Trophoblast cell (in vitro differentiated cells and primary cell): Measurements from ENCODE around the gene HDAC9.
"Not testable (repeated sequence)": the region's sequence is repeated elsewhere in the genome, so short reads cannot be mapped to it uniquely, and the experiment has no call there.

Experiments
- DNase-seq, 2 donors: peaks; one replicate each; pipeline ENCODE4 v3.0.0-alpha.2; 2016
- H2AFZ ChIP-seq: 2 replicates; pipeline ENCODE4 v1.6.1; 2013; ENCODE audit warnings: low read length, moderate library complexity, mild to moderate bottlenecking; ENCODE audit not compliant: insufficient read depth, poor library complexity
- H2AK5ac ChIP-seq: 2 replicates; pipeline ENCODE4 v1.6.1; 2013; ENCODE audit warnings: mild to moderate bottlenecking, low read length
- H2BK120ac ChIP-seq: 2 replicates; pipeline ENCODE4 v1.6.1; 2013; ENCODE audit warnings: low read length, mild to moderate bottlenecking, moderate library complexity; ENCODE audit not compliant: insufficient read depth, poor library complexity
- H2BK12ac ChIP-seq: 2 replicates; pipeline ENCODE4 v1.6.1; 2013; ENCODE audit warnings: mild to moderate bottlenecking, low read length, moderate library complexity
- H2BK5ac ChIP-seq: 2 replicates; pipeline ENCODE4 v1.6.1; 2013; ENCODE audit warnings: low read length, low read depth, moderate library complexity, mild to moderate bottlenecking; ENCODE audit not compliant: poor library complexity
- H3K14ac ChIP-seq: 2 replicates; pipeline ENCODE4 v1.6.1; 2013; ENCODE audit warnings: mild to moderate bottlenecking, low read length
- H3K18ac ChIP-seq: 2 replicates; pipeline ENCODE4 v1.6.1; 2013; ENCODE audit warnings: mild to moderate bottlenecking, low read length
- H3K23ac ChIP-seq: 2 replicates; pipeline ENCODE4 v1.6.1; 2013; ENCODE audit warnings: low read length
- H3K27ac ChIP-seq: 2 replicates; pipeline ENCODE4 v1.5.1; 2013; ENCODE audit warnings: low read depth, mild to moderate bottlenecking, inconsistent platforms, low read length, moderate library complexity
- H3K27me3 ChIP-seq: 2 replicates; pipeline ENCODE4 v1.6.1; 2013; ENCODE audit warnings: inconsistent platforms, mild to moderate bottlenecking, low read length, moderate library complexity; ENCODE audit not compliant: insufficient read depth
- H3K36me3 ChIP-seq, 2 experiments: 1 replicate in 1 of 2; 2 replicates in 1 of 2; pipeline ENCODE4 v1.6.1; 2013; ENCODE audit warnings: low read length in 2 of 2, mild to moderate bottlenecking in 2 of 2, moderate library complexity in 1 of 2; ENCODE audit not compliant: insufficient read depth in 2 of 2, control insufficient read depth in 1 of 2
- H3K4ac ChIP-seq: 2 replicates; pipeline ENCODE4 v1.6.1; 2013; ENCODE audit warnings: low read depth, mild to moderate bottlenecking, low read length, moderate library complexity
- H3K4me1 ChIP-seq, 2 experiments: 1 replicate in 1 of 2; 2 replicates in 1 of 2; pipeline ENCODE4 v1.6.1; 2013; ENCODE audit warnings: low read length in 2 of 2, mild to moderate bottlenecking in 2 of 2, moderate library complexity in 1 of 2; ENCODE audit not compliant: insufficient read depth in 2 of 2, control insufficient read depth in 1 of 2
- H3K4me2 ChIP-seq: 2 replicates; pipeline ENCODE4 v1.6.1; 2013; ENCODE audit warnings: inconsistent platforms, mild to moderate bottlenecking, low read length, moderate library complexity
- H3K4me3 ChIP-seq: 2 replicates; pipeline ENCODE4 v1.5.1; 2013; ENCODE audit warnings: mild to moderate bottlenecking, low read depth, low read length, inconsistent platforms
- H3K79me1 ChIP-seq: one replicate; pipeline ENCODE4 v1.6.1; 2013; ENCODE audit warnings: low read length
- H3K79me2 ChIP-seq: 2 replicates; pipeline ENCODE4 v1.6.1; 2013; ENCODE audit warnings: low read length, mild to moderate bottlenecking; ENCODE audit not compliant: control insufficient read depth, insufficient read depth, poor library complexity
- H3K9ac ChIP-seq: 2 replicates; pipeline ENCODE4 v1.6.1; 2013; ENCODE audit warnings: mild to moderate bottlenecking, low read length
- H3K9me3 ChIP-seq: 2 replicates; pipeline ENCODE4 v1.6.1; 2013; ENCODE audit warnings: low read depth, mild to moderate bottlenecking, control low read depth, inconsistent platforms, low read length; ENCODE audit not compliant: insufficient read depth
- H4K12ac ChIP-seq: 2 replicates; pipeline ENCODE4 v1.6.1; 2013; ENCODE audit warnings: low read depth, mild to moderate bottlenecking, low read length, moderate library complexity
- H4K8ac ChIP-seq: 2 replicates; pipeline ENCODE4 v1.6.1; 2013; ENCODE audit warnings: low read depth, mild to moderate bottlenecking, low read length, moderate library complexity
- H4K91ac ChIP-seq: one replicate; pipeline ENCODE4 v1.6.1; 2013; ENCODE audit warnings: low read depth, mild to moderate bottlenecking, low read length, moderate library complexity
- WGBS: extraction: QIAGEN DNeasy Blood & Tissue Kit; methylation state at CpG from one replicate; pipeline ENCODE4 v1.1.7; 2013; ENCODE audit warnings: missing lambda C conversion rate; ENCODE audit not compliant: insufficient read length, insufficient coverage; ENCODE audit errors: extremely low coverage; 5-methylcytosine and 5-hydroxymethylcytosine counted together

Gene HDAC9

DNA sequence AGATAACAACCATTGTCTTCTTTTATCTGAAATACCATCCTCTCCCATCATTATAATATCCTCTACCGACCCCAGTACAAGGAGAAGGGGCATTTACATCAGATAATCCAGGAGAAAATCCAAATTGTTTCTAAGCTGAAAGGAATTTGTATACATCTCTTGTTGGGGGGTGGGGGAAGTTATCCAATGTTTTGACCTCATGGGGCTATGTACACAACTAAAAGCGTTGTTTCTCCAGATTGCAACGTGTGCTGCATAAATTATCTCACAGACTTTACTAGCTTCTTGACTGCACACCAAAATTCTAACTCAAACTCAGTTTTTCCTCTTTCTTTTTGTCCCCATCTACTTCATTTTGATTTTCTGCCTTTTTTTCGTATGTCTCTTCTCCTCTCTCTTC is 465.2 kb downstream of the HDAC9 start:
- Histone ChIP-seq H3K23ac (no peak overlapping the region), H3K18ac (no peak overlapping the region), H3K27me3 (no peaks in the 10 kb centered on the region), H4K12ac (no peak overlapping the region), H3K27ac (no peak overlapping the region), H4K8ac (no peak overlapping the region), H2BK12ac (no peak overlapping the region), H3K79me2 (no peaks in the 10 kb centered on the region), H3K9me3 (no peaks in the 10 kb centered on the region), H3K14ac (no peak overlapping the region), H3K4me3 (no peak overlapping the region), H3K4me2 (no peak overlapping the region), H3K36me3 (no peaks in the 10 kb centered on the region), H3K4ac (no peak overlapping the region), H2AK5ac (no peak overlapping the region), H3K79me1 (no peaks in the 10 kb centered on the region), H2BK5ac (no peak overlapping the region), H4K91ac (no peak overlapping the region), H3K4me1 (no peaks in the 10 kb centered on the region), H2BK120ac (no peak overlapping the region), H2AFZ (no peak overlapping the region), H3K9ac (no peak overlapping the region)
- no peak for DNase-seq
- no CpG with 5 or more reads among the region's 4 CpGs for WGBS

DNA sequence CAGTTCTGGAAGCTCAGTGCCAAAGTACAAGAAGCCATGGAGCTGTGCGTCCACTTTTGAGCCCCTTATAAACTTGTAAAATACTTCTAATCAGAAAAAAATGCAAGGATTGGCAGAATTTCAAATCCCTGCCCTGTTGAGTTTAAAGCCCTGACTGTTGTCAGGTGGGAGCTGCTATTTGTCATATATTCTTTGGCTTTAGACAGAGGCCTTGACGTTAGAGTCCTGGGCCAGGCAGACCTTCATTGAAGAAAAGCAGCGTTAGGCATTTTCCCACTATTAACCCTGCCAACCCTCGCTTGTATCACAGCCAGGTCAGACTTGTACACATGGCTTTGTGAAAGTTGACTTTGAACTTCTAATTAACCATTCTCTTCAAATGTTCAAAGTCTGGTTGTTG is 466.5 kb downstream of the HDAC9 start:
- Histone ChIP-seq H3K27me3 (no peaks in the 10 kb centered on the region), H2BK120ac (no peak overlapping the region), H3K4ac (no peak overlapping the region), H3K9me3 (no peaks in the 10 kb centered on the region), H3K4me3 (no peak overlapping the region), H3K18ac (no peak overlapping the region), H2BK12ac (no peak overlapping the region), H2BK5ac (no peak overlapping the region), H3K27ac (no peak overlapping the region), H3K36me3 (no peaks in the 10 kb centered on the region), H4K12ac (no peak overlapping the region), H3K23ac (no peak overlapping the region), H3K79me2 (no peaks in the 10 kb centered on the region), H3K9ac (no peak overlapping the region), H3K4me2 (no peak overlapping the region), H2AK5ac (no peak overlapping the region), H3K79me1 (no peaks in the 10 kb centered on the region), H2AFZ (no peak overlapping the region), H3K4me1 (no peaks in the 10 kb centered on the region), H4K91ac (no peak overlapping the region), H4K8ac (no peak overlapping the region), H3K14ac (no peak overlapping the region)
- no peak for DNase-seq
- WGBS = no CpG with 5 or more reads among the region's 4 CpGs

DNA sequence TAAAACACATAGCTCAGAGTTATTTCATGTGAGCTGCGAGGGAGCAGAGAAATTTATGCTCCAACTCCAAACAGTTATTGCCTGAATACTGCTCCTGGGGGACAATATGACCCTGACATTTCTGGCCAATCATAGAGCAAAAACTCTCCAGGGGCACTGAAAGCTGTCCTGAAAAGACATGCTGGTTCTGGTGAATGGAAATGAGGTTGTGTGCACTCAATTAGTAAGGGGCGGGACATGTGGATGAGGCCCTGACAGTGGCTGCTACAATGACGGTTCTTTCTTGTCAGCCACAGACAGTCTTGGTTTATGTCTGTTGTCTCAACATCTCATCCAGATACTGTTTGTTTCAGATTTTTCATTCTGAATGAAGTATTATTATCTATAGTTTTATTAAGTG is 470.1 kb downstream of the HDAC9 start:
- no peaks in the 10 kb centered on the region for H3K27me3 ChIP-seq
- no peak overlapping the region for H2AFZ ChIP-seq
- H3K18ac ChIP-seq = no peak overlapping the region
- H3K9me3 ChIP-seq = no peaks in the 10 kb centered on the region
- H3K4me1 ChIP-seq = no peaks in the 10 kb centered on the region
- H4K12ac ChIP-seq = no peak overlapping the region
- H3K23ac ChIP-seq = no peak overlapping the region
- no peak overlapping the region for H2AK5ac ChIP-seq
- no peak for DNase-seq
- H3K79me1 ChIP-seq = no peaks in the 10 kb centered on the region
- no peaks in the 10 kb centered on the region for H3K79me2 ChIP-seq
- no peak overlapping the region for H4K8ac ChIP-seq
- H4K91ac ChIP-seq = no peak overlapping the region
- no peak overlapping the region for H3K27ac ChIP-seq
- no peak overlapping the region for H3K4ac ChIP-seq
- WGBS = no CpG with 5 or more reads among the region's 3 CpGs
- no peak overlapping the region for H3K9ac ChIP-seq
- H3K4me2 ChIP-seq = no peak overlapping the region
- H3K36me3 ChIP-seq = no peaks in the 10 kb centered on the region
- no peak overlapping the region for H3K4me3 ChIP-seq
- no peak overlapping the region for H2BK12ac ChIP-seq
- H3K14ac ChIP-seq = no peak overlapping the region
- no peak overlapping the region for H2BK120ac ChIP-seq
- no peak overlapping the region for H2BK5ac ChIP-seq

DNA sequence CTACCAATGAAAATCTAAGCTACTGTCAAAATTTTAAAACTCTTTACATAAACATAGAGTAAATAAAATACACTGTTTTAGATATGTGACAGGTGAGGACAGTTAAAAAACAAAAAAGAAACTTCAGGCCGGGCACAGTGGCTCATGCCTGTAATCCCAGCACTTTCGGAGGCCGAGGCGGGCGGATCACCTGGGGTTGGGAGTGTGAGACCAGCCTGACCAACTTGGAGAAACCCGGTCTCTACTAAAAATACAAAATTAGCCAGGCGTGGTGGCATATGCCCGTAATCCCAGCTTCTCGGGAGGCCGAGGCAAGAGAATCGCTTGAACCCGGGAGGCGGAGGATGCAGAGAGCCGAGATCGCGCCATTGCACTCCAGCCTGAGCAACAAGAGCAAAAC is 472.2 kb downstream of the HDAC9 start:
- not testable (repeated sequence) for H2AFZ ChIP-seq, H2BK5ac ChIP-seq, H3K4ac ChIP-seq, H3K9ac ChIP-seq, H3K14ac ChIP-seq, H3K79me1 ChIP-seq, H3K4me3 ChIP-seq, H3K27ac ChIP-seq, DNase-seq, H3K27me3 ChIP-seq, H4K8ac ChIP-seq, H4K12ac ChIP-seq, H4K91ac ChIP-seq, H2BK120ac ChIP-seq, H2BK12ac ChIP-seq, H2AK5ac ChIP-seq, H3K23ac ChIP-seq, H3K4me1 ChIP-seq, H3K9me3 ChIP-seq, H3K79me2 ChIP-seq, H3K36me3 ChIP-seq, H3K4me2 ChIP-seq, H3K18ac ChIP-seq
- WGBS = no CpG with 5 or more reads among the region's 16 CpGs
